Choroid plexus epithelial cell (primary cell): ENCODE data around the gene APOF.
"Not testable (repeated sequence)": the region's sequence is repeated elsewhere in the genome, so short reads cannot be mapped to it uniquely, and the experiment has no call there.

Experiments used
- DNase-seq: peaks from one replicate; pipeline ENCODE4 v3.0.0-alpha.2; 2010; ENCODE audit warnings: low read depth
- H3K4me3 ChIP-seq: 2 replicates; pipeline ENCODE4 v1.5.1; 2011; ENCODE audit warnings: low read depth, mild to moderate bottlenecking, control low read depth, low read length, moderate library complexity
- CTCF ChIP-seq: conservative IDR thresholded peaks from 2 replicates; pipeline ENCODE4 v1.5.1; 2011; ENCODE audit warnings: low read depth, mild to moderate bottlenecking, control low read depth, inconsistent platforms, low read length, moderate library complexity

Gene APOF

GRCh38 chr12:56326126-56326525 is 36.5 kb downstream of the APOF start:
- H3K4me3 ChIP-seq, result no peak overlapping the region
- no peak for TF ChIP-seq CTCF
- no peak for DNase-seq

- no peak for DNase-seq
- H3K4me3 ChIP-seq, result no peak overlapping the region
- TF ChIP-seq CTCF, result no peak
Observed at GRCh38 chr12:56324206-56324605, 38.5 kb downstream of the APOF start.

GRCh38 chr12:56321610-56322009 is 41.0 kb downstream of the APOF start:
- not testable (repeated sequence) for H3K4me3 ChIP-seq, DNase-seq

- no peak for TF ChIP-seq CTCF
- H3K4me3 ChIP-seq, result no peak overlapping the region
- no peak for DNase-seq
Observed at GRCh38 chr12:56321027-56321426, 41.6 kb downstream of the APOF start.

- no peak overlapping the region for H3K4me3 ChIP-seq
- TF ChIP-seq CTCF, result no peak
- DNase-seq, result no peak
Observed at GRCh38 chr12:56317675-56318074, 45.0 kb downstream of the APOF start.

- H3K4me3 ChIP-seq, result peak within 1 kb of the TSS; percentile 97
- TF ChIP-seq CTCF, result no peak
- peak; percentile 99 for DNase-seq
Observed at GRCh38 chr12:56315622-56316473, 46.8 kb downstream of the APOF start, which contains the start of gene CNPY2. TSS of gene CNPY2 (minus strand) at chr12:56315988. CDS start at chr12:56315217, 771 bp downstream.

GRCh38 chr12:56315249-56315621 is 47.4 kb downstream of the APOF start:
- peak overlapping the region; percentile 97 for H3K4me3 ChIP-seq
- no peak for TF ChIP-seq CTCF
- DNase-seq, result no peak
